Testis (tissue), 3 donors: ENCODE measurements around the gene KY. TPM values are rescaled to one million over a fixed set of nuclear protein-coding genes. Genes with fewer than 3 reads are reported as not detected.

Source experiments
- DNase-seq: peaks from one replicate; pipeline ENCODE4 v3.0.0-alpha.2; 2019
- H3K27ac ChIP-seq, 2 donors: fragments of 200-600 bp; sonication (generic); one replicate each; pipeline ENCODE4 v1.5.1; 2019
- H3K27me3 ChIP-seq: fragments of 200-600 bp; sonication (generic); one replicate; pipeline ENCODE4 v1.5.1; 2019
- H3K36me3 ChIP-seq: fragments of 200-600 bp; sonication (generic); one replicate; pipeline ENCODE4 v1.5.1; 2017; ENCODE audit warnings: low read depth; ENCODE audit errors: missing control alignments
- H3K4me1 ChIP-seq: fragments of 200-600 bp; sonication (generic); one replicate; pipeline ENCODE4 v1.5.1; 2019
- H3K4me3 ChIP-seq, 2 donors: fragments of 200-600 bp; sonication (generic); one replicate each; pipeline ENCODE4 v1.5.1; 2017 to 2019
- H3K9me3 ChIP-seq: fragments of 200-600 bp; sonication (generic); one replicate; pipeline ENCODE4 v1.5.1; 2017
- CTCF ChIP-seq, 3 experiments: fragments of 450-650 bp in 2 of 3; fragments of 200-600 bp in 1 of 3; sonication (generic) in 1 of 3; IDR thresholded peaks; one replicate each; pipeline ENCODE4 v1.5.1; 2016 to 2019; ENCODE audit warnings: antibody characterized with exemption in 3 of 3, mild to moderate bottlenecking in 2 of 3, moderate library complexity in 1 of 3
- POLR2A ChIP-seq: fragments of 450-650 bp; IDR thresholded peaks from one replicate; pipeline ENCODE4 v1.6.1; 2017; ENCODE audit warnings: antibody characterized with exemption, mild to moderate bottlenecking, moderate library complexity
- WGBS, 2 donors: methylation state at CpG; one replicate each; pipeline ENCODE4 v1.1.5; 2018; 5-methylcytosine and 5-hydroxymethylcytosine counted together
- intact Hi-C: fragments of 100-400 bp; cut with DNase I; formaldehyde crosslinking; loops from one replicate; pipeline ENCODE4 v1.15.1; 2023; ENCODE audit warnings: low total_unique reads
- polyA plus RNA-seq: library from polyadenylated mRNA; stranded (reverse); fragments of 350-450 nt; fragmentation: Illumina TruSeq; extraction: RNeasy Lipid Tissue Mini Kit (QIAGEN cat#74804); gene quantifications from one replicate; pipeline ENCODE4 v1.2.3, GENCODE V29; 2014; ENCODE audit warnings: low read depth, low replicate concordance; ENCODE audit not compliant: insufficient read depth
- total RNA-seq, 2 donors: library from RNA; depleted of rRNA; stranded (reverse); fragments of >200 nt; gene quantifications; one replicate each; pipeline ENCODE4 v1.2.3, GENCODE V29; 2016

The KY gene
- total and polyA plus RNA-seq, 3 donors from 2014 or later: 0.37 to 2.4 (median 0.71) TPM

- H3K9me3 ChIP-seq: no peaks in the 10 kb centered on the region
- intact Hi-C loops: no loop called here
- no peaks in the 10 kb centered on the region for H3K36me3 ChIP-seq
- H3K27me3 ChIP-seq: no peaks in the 10 kb centered on the region
- no peak overlapping the region for H3K4me3 ChIP-seq
- no peaks in the 10 kb centered on the region for H3K4me1 ChIP-seq
- no peak for DNase-seq
- TF ChIP-seq POLR2A (no peak), CTCF (IDR thresholded peaks at IDR 0.05) (no peak)
- WGBS, 2 donors: 85 to 93% methylated on average over 7 of the region's 7 CpGs
- H3K27ac ChIP-seq: no peak overlapping the region
Observed at GRCh38 chr3:134623615-134624245, 27.1 kb downstream of the KY start.

GRCh38 chr3:134622806-134623365 lies 27.9 kb downstream of the KY start:
- Histone ChIP-seq H3K4me3 (no peak overlapping the region), H3K9me3 (no peaks in the 10 kb centered on the region), H3K27ac (no peak overlapping the region), H3K36me3 (no peaks in the 10 kb centered on the region), H3K4me1 (no peaks in the 10 kb centered on the region), H3K27me3 (no peaks in the 10 kb centered on the region)
- DNase-seq: no peak
- TF ChIP-seq CTCF (IDR thresholded peaks at IDR 0.05) (no peak), POLR2A (no peak)
- intact Hi-C loops: no loop called here
- 74 to 96% methylated on average over 5 of the region's 5 CpGs for WGBS, 2 donors

GRCh38 chr3:134621854-134622253 lies 29.0 kb downstream of the KY start:
- TF ChIP-seq CTCF (IDR thresholded peaks at IDR 0.05) (no peak), POLR2A (no peak)
- 74 to 77% methylated on average over 3 of the region's 3 CpGs for WGBS, 2 donors
- DNase-seq: no peak
- Histone ChIP-seq H3K27ac (no peak overlapping the region), H3K4me1 (no peaks in the 10 kb centered on the region), H3K27me3 (no peaks in the 10 kb centered on the region), H3K4me3 (no peak overlapping the region), H3K9me3 (no peaks in the 10 kb centered on the region), H3K36me3 (no peaks in the 10 kb centered on the region)
- intact Hi-C loops: no loop called here

- Histone ChIP-seq H3K36me3 (no peaks in the 10 kb centered on the region), H3K9me3 (no peaks in the 10 kb centered on the region), H3K27ac (no peak overlapping the region), H3K27me3 (no peaks in the 10 kb centered on the region), H3K4me1 (no peaks in the 10 kb centered on the region), H3K4me3 (no peak overlapping the region)
- intact Hi-C loops: no loop called here
- no peak for TF ChIP-seq CTCF (IDR thresholded peaks at IDR 0.05)
- no peak for TF ChIP-seq POLR2A
- 87 to 97% methylated on average over 4 to 5 of the region's 5 CpGs for WGBS, 2 donors
- peak; percentile 5 for DNase-seq
Observed at GRCh38 chr3:134620476-134621115, 30.2 kb downstream of the KY start.
